AG20443 (cell line): Measurements from ENCODE around the gene ABAT.
"Not testable (repeated sequence)": the region's sequence is repeated elsewhere in the genome, so short reads cannot be mapped to it uniquely, and the experiment has no call there.

Source experiments
- DNase-seq: peaks from one replicate; pipeline ENCODE4 v3.0.0; 2012; ENCODE audit warnings: low spot score, mixed read lengths

ABAT gene

GRCh38 chr16:8682551-8683259 lies 8.3 kb downstream of the ABAT start:
- DNase-seq = no peak

GRCh38 chr16:8683640-8684039 lies 9.2 kb downstream of the ABAT start:
- no peak for DNase-seq

- DNase-seq = no peak
Observed at GRCh38 chr16:8685617-8686016, 11.2 kb downstream of the ABAT start.

- DNase-seq = no peak
Observed at GRCh38 chr16:8686031-8686621, 11.7 kb downstream of the ABAT start.

DNA sequence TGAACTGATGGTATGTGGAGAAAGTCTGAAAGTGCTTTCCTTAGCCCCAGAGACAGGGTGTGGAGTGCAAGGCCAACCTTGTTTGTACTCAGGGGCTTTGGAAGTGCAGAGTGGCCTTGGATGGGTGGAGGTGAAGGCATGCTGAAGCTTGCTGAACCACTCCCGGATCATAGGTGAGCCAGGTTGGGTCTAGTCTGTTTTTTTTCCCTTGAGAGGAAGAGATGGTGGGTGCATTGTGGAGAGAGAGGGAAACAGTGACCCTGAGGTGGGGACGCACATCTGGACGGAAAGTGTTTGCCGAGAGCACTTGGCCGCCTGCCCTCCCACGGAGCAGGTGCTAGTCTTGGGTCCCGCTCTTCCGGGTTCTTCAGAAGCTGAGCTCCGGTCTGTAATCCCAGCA lies 12.5 kb downstream of the ABAT start:
- DNase-seq = no peak

GRCh38 chr16:8689686-8690085 lies 15.3 kb downstream of the ABAT start:
- DNase-seq = no peak

DNA sequence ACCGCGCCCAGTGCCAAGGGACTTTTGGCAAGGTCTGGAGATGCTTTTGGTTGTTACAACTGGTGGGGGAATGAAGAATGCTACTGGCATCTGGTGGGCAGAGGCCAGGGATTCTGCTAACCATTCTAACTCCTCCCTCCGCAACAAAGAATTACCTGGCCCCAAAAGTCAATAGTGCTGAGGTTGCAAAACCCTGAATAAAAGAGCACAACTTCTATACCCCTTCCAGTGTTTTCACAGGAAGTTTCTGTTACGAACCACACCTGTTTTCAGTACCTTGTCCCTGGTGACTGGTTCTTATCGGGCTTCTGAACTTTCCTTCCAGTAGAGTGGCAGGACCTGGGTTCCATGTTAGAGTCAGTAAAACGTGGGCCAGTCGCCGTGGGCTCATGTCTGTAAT lies 17.3 kb downstream of the ABAT start:
- DNase-seq = no peak

- no peak for DNase-seq
Observed at GRCh38 chr16:8694795-8695728, 20.6 kb downstream of the ABAT start.

- no peak for DNase-seq
Observed at GRCh38 chr16:8696880-8697279, 22.5 kb downstream of the ABAT start.

DNA sequence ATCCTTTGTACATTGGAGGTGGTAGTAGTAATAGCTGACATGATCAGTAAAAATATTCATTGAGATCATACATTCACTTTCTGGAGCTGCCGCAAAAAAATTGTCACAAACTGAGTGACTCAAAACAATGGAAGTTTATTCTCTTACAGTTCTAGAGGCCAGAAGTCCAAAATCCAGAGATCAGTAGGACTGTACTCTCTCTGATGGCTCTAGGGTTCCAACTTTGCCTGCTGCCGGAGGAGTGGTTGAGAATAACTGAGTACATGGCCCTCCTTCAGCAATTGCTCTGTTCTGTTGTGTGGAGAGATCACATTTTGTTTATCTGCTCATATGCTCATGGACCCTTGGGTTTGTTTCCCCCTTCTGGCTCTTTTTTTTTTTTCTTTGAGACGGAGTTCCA lies 23.5 kb downstream of the ABAT start:
- no peak for DNase-seq

DNA sequence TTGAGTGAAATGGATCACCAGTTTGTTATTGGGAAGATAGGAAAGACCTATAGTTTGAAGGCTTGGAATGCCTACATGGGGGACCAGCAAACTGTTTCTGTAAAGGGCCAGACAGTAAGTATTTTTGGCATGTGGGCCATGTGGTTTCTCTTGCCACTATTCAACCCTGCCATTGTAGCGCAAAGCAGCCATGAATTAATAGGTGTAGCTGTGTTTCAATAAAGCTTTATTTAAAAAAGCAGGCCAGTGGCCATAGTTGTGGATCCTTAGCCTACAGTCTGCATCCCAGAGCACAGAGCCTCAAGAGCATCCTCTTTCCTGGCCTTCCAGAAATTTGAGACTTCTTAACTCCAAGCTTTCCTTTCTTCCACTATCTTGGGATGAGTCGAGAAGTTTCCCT lies 29.3 kb downstream of the ABAT start:
- no peak for DNase-seq

DNA sequence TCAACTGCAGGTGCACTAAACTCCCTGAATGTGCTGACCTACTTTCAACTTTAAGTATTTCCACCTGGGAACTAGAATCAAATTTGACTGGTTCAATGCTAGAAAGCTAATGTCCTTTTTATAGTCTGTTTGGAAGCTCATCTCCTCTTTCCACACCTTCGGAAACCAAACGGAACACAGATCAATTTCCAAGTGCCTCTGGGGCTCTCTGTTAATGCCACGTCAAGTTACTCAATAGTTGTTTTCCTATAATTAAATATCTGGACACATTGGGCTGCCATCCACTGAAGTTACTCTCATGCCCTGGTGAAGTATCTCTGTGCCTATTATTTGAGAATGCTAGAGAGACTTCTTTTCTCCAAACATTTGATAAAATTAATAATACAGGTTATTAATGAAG lies 29.7 kb downstream of the ABAT start:
- DNase-seq = no peak

DNA sequence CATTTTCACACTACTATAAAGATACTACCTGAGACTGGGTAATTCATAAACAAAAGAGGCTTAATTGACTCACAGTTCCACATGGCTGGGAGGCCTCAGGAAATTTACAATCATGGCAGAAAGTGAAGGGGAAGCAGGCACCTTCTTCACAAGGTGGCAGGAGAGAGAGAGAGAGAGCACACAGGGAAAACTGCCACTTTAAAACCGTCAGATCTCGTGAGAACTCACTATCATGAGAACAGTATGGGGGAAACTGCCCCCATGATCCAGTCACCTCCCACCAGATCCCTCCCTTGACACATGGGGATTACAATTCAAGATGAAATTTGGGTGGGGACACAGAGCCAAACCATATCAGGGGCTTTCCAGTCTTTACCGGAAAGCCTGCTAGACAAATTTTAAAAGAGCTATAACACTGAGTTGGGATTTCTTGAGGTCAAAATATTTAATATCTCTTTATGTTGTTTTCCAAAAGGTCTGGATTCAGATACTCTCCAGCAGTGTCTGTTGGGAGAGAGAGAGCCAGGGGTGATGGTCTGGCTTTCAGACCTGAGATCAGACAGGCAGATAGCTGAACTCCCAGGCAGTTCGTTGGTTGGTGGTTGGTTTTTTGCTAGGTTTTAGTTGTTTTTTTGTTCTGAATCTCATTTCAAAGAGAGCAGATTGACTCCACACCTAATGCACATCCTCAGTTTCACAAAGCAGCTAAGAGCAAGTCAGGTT lies 30.8 kb downstream of the ABAT start:
- not testable (repeated sequence) for DNase-seq

DNA sequence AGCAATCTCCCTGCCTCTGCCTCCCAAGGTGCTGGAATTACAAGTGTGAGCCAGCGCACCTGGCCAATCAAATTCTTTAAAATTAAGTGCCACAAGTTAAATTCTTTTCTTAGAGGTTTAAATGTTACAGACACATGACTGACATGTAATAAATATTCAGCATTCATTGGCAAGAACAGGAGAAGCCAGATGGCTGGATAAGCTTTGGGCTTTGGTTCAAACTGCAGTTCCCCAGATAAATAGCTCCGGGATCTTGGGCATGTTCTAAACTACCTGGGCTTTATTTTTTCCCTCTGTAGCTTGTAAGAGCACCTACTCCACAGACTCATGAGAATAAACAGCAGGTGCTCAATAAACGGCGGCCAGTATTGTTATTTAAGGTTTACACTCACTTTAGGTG lies 34.1 kb downstream of the ABAT start:
- no peak for DNase-seq

DNA sequence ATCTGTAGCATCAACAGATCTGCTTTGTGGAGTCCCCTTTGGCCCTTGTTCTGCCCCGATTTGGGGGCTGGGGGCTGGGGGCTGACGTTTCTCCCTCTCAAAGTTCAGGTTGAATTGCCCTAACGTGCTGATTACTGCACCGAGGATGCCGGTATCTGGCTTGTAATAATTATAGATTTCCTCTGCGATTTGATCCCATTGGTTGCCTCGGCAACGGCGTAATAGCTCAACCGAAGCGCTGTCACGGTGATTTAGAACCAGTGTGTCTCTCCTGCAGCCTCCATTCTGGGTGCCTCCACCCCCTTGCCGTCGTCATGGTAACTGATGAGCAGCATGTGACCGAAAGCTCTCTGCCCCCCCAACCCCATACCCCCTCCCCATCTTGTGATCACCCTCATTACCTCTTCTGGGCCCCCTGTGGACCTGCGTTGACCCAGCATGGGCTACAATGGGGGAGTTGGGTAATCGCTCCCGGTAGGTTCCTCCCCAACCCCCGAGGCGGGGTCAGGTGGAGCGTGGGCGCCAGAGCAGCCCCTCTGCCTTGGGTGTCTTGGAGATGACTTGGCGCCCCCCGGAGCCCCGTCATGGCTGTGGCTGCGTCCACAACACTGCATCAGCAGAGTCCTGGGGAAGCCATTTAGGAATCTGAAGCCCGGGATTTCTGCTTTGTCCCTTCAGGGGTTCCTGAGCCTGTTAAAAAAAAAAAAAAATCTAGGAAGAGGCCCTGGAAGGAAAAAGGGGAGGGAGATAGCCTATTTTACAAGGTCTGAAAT lies 38.4 kb downstream of the ABAT start:
- DNase-seq = no peak

GRCh38 chr16:8713635-8714172 lies 39.3 kb downstream of the ABAT start:
- no peak for DNase-seq

GRCh38 chr16:8714174-8714573 lies 39.8 kb downstream of the ABAT start:
- DNase-seq = no peak

- no peak for DNase-seq
Observed at GRCh38 chr16:8714807-8715206, 40.4 kb downstream of the ABAT start.

- DNase-seq = no peak
Observed at GRCh38 chr16:8716052-8716451, 41.6 kb downstream of the ABAT start.

- DNase-seq = no peak
Observed at GRCh38 chr16:8716592-8716991, 42.2 kb downstream of the ABAT start.

- no peak for DNase-seq
Observed at GRCh38 chr16:8717469-8717868, 43.1 kb downstream of the ABAT start.
